Suprapubic skin (tissue), 4 donors: ENCODE measurements around the gene IKZF1. TPM values are rescaled to one million over a fixed set of nuclear protein-coding genes. Genes with fewer than 3 reads are reported as not detected.

Experiments used
- DNase-seq, 2 donors: peaks; one replicate each; pipeline ENCODE4 v3.0.0-alpha.2; 2019; ENCODE audit warnings: low spot score in 2 of 2
- H3K27ac ChIP-seq: fragments of 200-600 bp; sonication (generic); one replicate; pipeline ENCODE4 v1.5.1; 2019
- H3K27me3 ChIP-seq: fragments of 200-600 bp; sonication (generic); one replicate; pipeline ENCODE4 v1.5.1; 2019
- H3K36me3 ChIP-seq: fragments of 200-600 bp; sonication (generic); one replicate; pipeline ENCODE4 v1.5.1; 2019
- H3K4me1 ChIP-seq: fragments of 200-600 bp; sonication (generic); one replicate; pipeline ENCODE4 v1.5.1; 2019
- H3K4me3 ChIP-seq: fragments of 200-600 bp; sonication (generic); one replicate; pipeline ENCODE4 v1.5.1; 2019; ENCODE audit warnings: mild to moderate bottlenecking
- H3K9me3 ChIP-seq: fragments of 200-600 bp; sonication (generic); one replicate; pipeline ENCODE4 v1.5.1; 2019
- EP300 ChIP-seq: sonication (generic); formaldehyde crosslinking; IDR thresholded peaks from one replicate; pipeline ENCODE4 v1.6.1; 2017; ENCODE audit warnings: antibody characterized with exemption
- POLR2A ChIP-seq, 2 donors: fragments of 450-650 bp; IDR thresholded peaks; one replicate each; pipeline ENCODE4 v1.6.1; 2017; ENCODE audit warnings: antibody characterized with exemption in 2 of 2, mild to moderate bottlenecking in 2 of 2, moderate library complexity in 2 of 2
- POLR2AphosphoS5 ChIP-seq, 3 donors: sonication (generic); formaldehyde crosslinking; IDR thresholded peaks; one replicate each; pipeline ENCODE4 v1.6.1; 2017; ENCODE audit warnings: antibody characterized with exemption in 3 of 3
- WGBS: methylation state at CpG from one replicate; pipeline ENCODE4 v1.1.5; 2018; 5-methylcytosine and 5-hydroxymethylcytosine counted together
- total RNA-seq, 4 donors: library from RNA; depleted of rRNA; stranded (reverse); fragments of >200 nt; gene quantifications; one replicate each; pipeline ENCODE4 v1.1.0, GENCODE V29; 2016
- TF ChIP-seq, protein P1 (sequence below), 2 donors: fragments of 200-600 bp in 1 of 2; fragments of 450-650 bp in 1 of 2; sonication (generic) in 1 of 2; IDR thresholded peaks; one replicate each; pipeline ENCODE4 v1.5.1; 2016 to 2019; ENCODE audit warnings: antibody characterized with exemption in 2 of 2, mild to moderate bottlenecking in 1 of 2, moderate library complexity in 1 of 2

Gene IKZF1
- total RNA-seq, 4 donors from 2014 or later: 3.2 to 17.5 (median 6.2) TPM

- TF ChIP-seq, protein P1, sequence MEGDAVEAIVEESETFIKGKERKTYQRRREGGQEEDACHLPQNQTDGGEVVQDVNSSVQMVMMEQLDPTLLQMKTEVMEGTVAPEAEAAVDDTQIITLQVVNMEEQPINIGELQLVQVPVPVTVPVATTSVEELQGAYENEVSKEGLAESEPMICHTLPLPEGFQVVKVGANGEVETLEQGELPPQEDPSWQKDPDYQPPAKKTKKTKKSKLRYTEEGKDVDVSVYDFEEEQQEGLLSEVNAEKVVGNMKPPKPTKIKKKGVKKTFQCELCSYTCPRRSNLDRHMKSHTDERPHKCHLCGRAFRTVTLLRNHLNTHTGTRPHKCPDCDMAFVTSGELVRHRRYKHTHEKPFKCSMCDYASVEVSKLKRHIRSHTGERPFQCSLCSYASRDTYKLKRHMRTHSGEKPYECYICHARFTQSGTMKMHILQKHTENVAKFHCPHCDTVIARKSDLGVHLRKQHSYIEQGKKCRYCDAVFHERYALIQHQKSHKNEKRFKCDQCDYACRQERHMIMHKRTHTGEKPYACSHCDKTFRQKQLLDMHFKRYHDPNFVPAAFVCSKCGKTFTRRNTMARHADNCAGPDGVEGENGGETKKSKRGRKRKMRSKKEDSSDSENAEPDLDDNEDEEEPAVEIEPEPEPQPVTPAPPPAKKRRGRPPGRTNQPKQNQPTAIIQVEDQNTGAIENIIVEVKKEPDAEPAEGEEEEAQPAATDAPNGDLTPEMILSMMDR (IDR thresholded peaks at IDR 0.05): no peak
- TF ChIP-seq EP300 (no peak), POLR2A (IDR thresholded peaks at IDR 0.05) (no peak), POLR2AphosphoS5 (IDR thresholded peaks at IDR 0.05) (no peak)
- Histone ChIP-seq H3K4me1 (no peaks in the 10 kb centered on the region), H3K4me3 (no peak overlapping the region), H3K9me3 (no peaks in the 10 kb centered on the region), H3K27me3 (peaks cover 33% of the 10 kb centered on the region), H3K27ac (no peak overlapping the region), H3K36me3 (no peaks in the 10 kb centered on the region)
- DNase-seq: no peak
- 79% methylated on average over 2 of the region's 2 CpGs for WGBS
Observed at GRCh38 chr7:50397320-50397970, 92.9 kb downstream of the IKZF1 start.

- no peaks in the 10 kb centered on the region for H3K36me3 ChIP-seq
- no peaks in the 10 kb centered on the region for H3K4me1 ChIP-seq
- H3K27me3 ChIP-seq: peaks cover 33% of the 10 kb centered on the region
- H3K9me3 ChIP-seq: no peaks in the 10 kb centered on the region
- 88% methylated on average over 1 of the region's 1 CpG for WGBS
- no peak for TF ChIP-seq POLR2A (IDR thresholded peaks at IDR 0.05)
- TF ChIP-seq, protein P1 (IDR thresholded peaks at IDR 0.05): no peak
- no peak for TF ChIP-seq EP300
- no peak for TF ChIP-seq POLR2AphosphoS5 (IDR thresholded peaks at IDR 0.05)
- no peak overlapping the region for H3K27ac ChIP-seq
- no peak for DNase-seq
- H3K4me3 ChIP-seq: no peak overlapping the region
Observed at GRCh38 chr7:50397971-50398324, 93.4 kb downstream of the IKZF1 start.

GRCh38 chr7:50399206-50399605 lies 94.7 kb downstream of the IKZF1 start:
- Histone ChIP-seq H3K36me3 (no peaks in the 10 kb centered on the region), H3K4me3 (no peak overlapping the region), H3K27me3 (peaks cover 40% of the 10 kb centered on the region), H3K27ac (no peak overlapping the region), H3K4me1 (no peaks in the 10 kb centered on the region), H3K9me3 (no peaks in the 10 kb centered on the region)
- TF ChIP-seq EP300: no peak
- TF ChIP-seq, protein P1 (IDR thresholded peaks at IDR 0.05): no peak
- no peak for TF ChIP-seq POLR2AphosphoS5 (IDR thresholded peaks at IDR 0.05)
- TF ChIP-seq POLR2A (IDR thresholded peaks at IDR 0.05): no peak
- no peak for DNase-seq
- WGBS: 85% methylated on average over 1 of the region's 1 CpG

- TF ChIP-seq POLR2AphosphoS5 (IDR thresholded peaks at IDR 0.05): no peak
- TF ChIP-seq, protein P1 (IDR thresholded peaks at IDR 0.05): no peak
- TF ChIP-seq POLR2A (IDR thresholded peaks at IDR 0.05): no peak
- no peak for TF ChIP-seq EP300
- peaks cover 40% of the 10 kb centered on the region for H3K27me3 ChIP-seq
- 72% methylated on average over 11 of the region's 21 CpGs for WGBS
- no peak for DNase-seq
- no peaks in the 10 kb centered on the region for H3K4me1 ChIP-seq
- H3K9me3 ChIP-seq: no peaks in the 10 kb centered on the region
- no peak overlapping the region for H3K27ac ChIP-seq
- H3K36me3 ChIP-seq: no peaks in the 10 kb centered on the region
- no peak overlapping the region for H3K4me3 ChIP-seq
Observed at GRCh38 chr7:50399635-50400034, 95.1 kb downstream of the IKZF1 start.

DNA sequence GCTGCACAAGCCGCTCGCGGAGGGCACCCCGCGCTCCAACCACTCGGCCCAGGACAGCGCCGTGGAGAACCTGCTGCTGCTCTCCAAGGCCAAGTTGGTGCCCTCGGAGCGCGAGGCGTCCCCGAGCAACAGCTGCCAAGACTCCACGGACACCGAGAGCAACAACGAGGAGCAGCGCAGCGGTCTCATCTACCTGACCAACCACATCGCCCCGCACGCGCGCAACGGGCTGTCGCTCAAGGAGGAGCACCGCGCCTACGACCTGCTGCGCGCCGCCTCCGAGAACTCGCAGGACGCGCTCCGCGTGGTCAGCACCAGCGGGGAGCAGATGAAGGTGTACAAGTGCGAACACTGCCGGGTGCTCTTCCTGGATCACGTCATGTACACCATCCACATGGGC lies 95.6 kb downstream of the IKZF1 start:
- Histone ChIP-seq H3K36me3 (no peaks in the 10 kb centered on the region), H3K4me1 (no peaks in the 10 kb centered on the region), H3K27ac (no peak overlapping the region), H3K9me3 (no peaks in the 10 kb centered on the region), H3K4me3 (no peak overlapping the region), H3K27me3 (peaks cover 40% of the 10 kb centered on the region)
- TF ChIP-seq, protein P1 (IDR thresholded peaks at IDR 0.05): no peak
- TF ChIP-seq POLR2AphosphoS5 (IDR thresholded peaks at IDR 0.05) (no peak), EP300 (no peak), POLR2A (IDR thresholded peaks at IDR 0.05) (no peak)
- 41% methylated on average over 22 of the region's 41 CpGs for WGBS
- DNase-seq: no peak
